HCT116 (cell line): ENCODE results near the gene LEKR1. TPM values are rescaled to one million over a fixed set of nuclear protein-coding genes. Genes with fewer than 3 reads are reported as not detected.

ENCODE experiments used
- ATAC-seq: fragments of 200-7000 bp; cut with Tn5 transposase; 2 replicates; pipeline ENCODE4 v1.9.1; 2020; ENCODE audit warnings: mild to moderate bottlenecking, moderate library complexity
- BruUV-seq: library from RNA; stranded (reverse); fragments of 400-500 nt; replicated peaks from 2 replicates; lab custom pipeline; 2021; lab: Mats Ljungman, UMichigan
- CTCF ChIA-PET: fragments of 300-600 bp; sonication (Branson Sonifier 250); formaldehyde crosslinking; loops from one replicate; lab custom pipeline; 2021; ENCODE audit warnings: antibody characterized with exemption; lab: Charles Lee
- POLR2A ChIA-PET: fragments of 300-600, 350-600 bp; sonication (Branson Sonifier 250); formaldehyde crosslinking; loops from one replicate; lab custom pipeline; 2021; ENCODE audit warnings: antibody characterized with exemption; lab: Charles Lee
- RAD21 ChIA-PET, 2 experiments: fragments of 300-600 bp; sonication (Branson Sonifier 250); formaldehyde crosslinking; loops; one replicate each; lab custom pipeline; 2023; ENCODE audit warnings: low total read pairs in 2 of 2; ENCODE audit not compliant: uncharacterized antibody in 2 of 2, unreplicated experiment in 2 of 2, low non-redundant PET in 1 of 2; lab: Charles Lee
- DNase-seq: peaks from one replicate; pipeline ENCODE4 v3.0.0-alpha.2; 2010; ENCODE audit warnings: low read depth, low spot score
- H2AFZ ChIP-seq: fragments of 200-600 bp; shearing (Covaris generic), sonication (generic); 2 replicates; pipeline ENCODE4 v1.6.1; 2017; ENCODE audit warnings: low read depth, mixed run types, mixed read lengths, antibody characterized with exemption, low read length; ENCODE audit not compliant: poor library complexity, severe bottlenecking
- H3K27ac ChIP-seq: 2 replicates; pipeline ENCODE4 v1.5.1; 2012; ENCODE audit warnings: low read depth, low read length
- H3K27me3 ChIP-seq: fragments of 200-600 bp; sonication (generic); 2 replicates; pipeline ENCODE4 v1.6.1; 2016; ENCODE audit warnings: mixed run types, low read length, mixed read lengths; ENCODE audit not compliant: insufficient read depth
- H3K36me3 ChIP-seq, 2 experiments: fragments of 200-500 bp in 1 of 2; fragments of 200-600 bp in 1 of 2; sonication (Bioruptor generic) in 1 of 2; sonication (generic) in 1 of 2; 2 replicates each; pipeline versions ENCODE4 v1.5.1 to v1.6.1; 2014 to 2016; ENCODE audit warnings: low read length in 2 of 2, inconsistent platforms in 1 of 2, mixed read lengths in 1 of 2, mixed run types in 1 of 2; ENCODE audit not compliant: insufficient read depth in 2 of 2, control insufficient read depth in 1 of 2
- H3K4me1 ChIP-seq, 2 experiments: fragments of 200-600 bp in 1 of 2; sonication (generic) in 1 of 2; 2 replicates each; pipeline versions ENCODE4 v1.5.1 to v1.6.1; 2012 to 2017; ENCODE audit warnings: low read length in 2 of 2, inconsistent platforms in 1 of 2, mild to moderate bottlenecking in 1 of 2, mixed read lengths in 1 of 2, mixed run types in 1 of 2, moderate library complexity in 1 of 2; ENCODE audit not compliant: insufficient read depth in 2 of 2, control insufficient read depth in 1 of 2
- H3K4me2 ChIP-seq: fragments of 200-600 bp; sonication (generic); 2 replicates; pipeline ENCODE4 v1.6.1; 2017; ENCODE audit warnings: mixed run types, low read length, mixed read lengths
- H3K4me3 ChIP-seq, 2 experiments: fragments of 200-600 bp in 1 of 2; sonication (generic) in 1 of 2; replicated peaks in 1 of 2; 2 replicates each; pipeline ENCODE4 v1.5.1; 2011 to 2016; ENCODE audit warnings: low read length in 2 of 2, control low read depth in 1 of 2, low read depth in 1 of 2, mild to moderate bottlenecking in 1 of 2, mixed read lengths in 1 of 2, mixed run types in 1 of 2
- H3K79me2 ChIP-seq: fragments of 200-600 bp; sonication (generic); 2 replicates; pipeline ENCODE4 v1.6.1; 2017; ENCODE audit warnings: mild to moderate bottlenecking, mixed run types, low read length, moderate library complexity, mixed read lengths; ENCODE audit not compliant: insufficient read depth
- H3K9ac ChIP-seq: fragments of 200-600 bp; sonication (generic); 2 replicates; pipeline ENCODE4 v1.6.1; 2016; ENCODE audit warnings: low read length, mixed read lengths
- H3K9me2 ChIP-seq: fragments of 200-600 bp; sonication (generic), shearing (Covaris generic); 2 replicates; pipeline ENCODE4 v1.6.1; 2017; ENCODE audit warnings: mixed run types, mild to moderate bottlenecking, moderate library complexity; ENCODE audit not compliant: insufficient read depth
- H3K9me3 ChIP-seq, 2 experiments: fragments of 200-500 bp in 1 of 2; fragments of 200-600 bp in 1 of 2; sonication (Bioruptor generic) in 1 of 2; sonication (generic) in 1 of 2; 2 replicates each; pipeline ENCODE4 v1.6.1; 2014 to 2017; ENCODE audit warnings: low read length in 2 of 2, mixed read lengths in 2 of 2, inconsistent platforms in 1 of 2, low read depth in 1 of 2, mild to moderate bottlenecking in 1 of 2, mixed run types in 1 of 2, moderate library complexity in 1 of 2; ENCODE audit not compliant: control insufficient read depth in 1 of 2, insufficient read depth in 1 of 2
- H4K20me1 ChIP-seq: fragments of 200-600 bp; sonication (generic), shearing (Covaris generic); 2 replicates; pipeline ENCODE4 v1.6.1; 2017; ENCODE audit warnings: mixed run types, mild to moderate bottlenecking, moderate library complexity; ENCODE audit not compliant: insufficient read depth
- ATF3 ChIP-seq: IDR thresholded peaks from 2 replicates; pipeline ENCODE4 v1.6.1; 2012
- CBX3 ChIP-seq: IDR thresholded peaks from 2 replicates; pipeline ENCODE4 v1.6.1; 2012; ENCODE audit warnings: low read depth
- ELF1 ChIP-seq: IDR thresholded peaks from 2 replicates; pipeline ENCODE4 v1.6.1; 2012; ENCODE audit warnings: low read depth, borderline replicate concordance
- EZH2 ChIP-seq: fragments of 200-600 bp; sonication (generic); IDR thresholded peaks from 2 replicates; pipeline ENCODE4 v1.6.1; 2017; ENCODE audit warnings: antibody characterized with exemption, mixed run types
- EZH2phosphoT487 ChIP-seq: fragments of 200-600 bp; IDR thresholded peaks from 2 replicates; pipeline ENCODE4 v1.6.1; 2018; ENCODE audit warnings: antibody characterized with exemption, borderline replicate concordance
- FOSL1 ChIP-seq: IDR thresholded peaks from 2 replicates; pipeline ENCODE4 v1.6.1; 2012; ENCODE audit warnings: low read depth
- JUND ChIP-seq: IDR thresholded peaks from 2 replicates; pipeline ENCODE4 v1.6.1; 2012
- POLR2A ChIP-seq: IDR thresholded peaks from 2 replicates; pipeline ENCODE4 v1.7.0; 2011; ENCODE audit warnings: borderline replicate concordance; ENCODE audit not compliant: insufficient read depth, insufficient read length; ENCODE audit errors: extremely low read depth
- REST ChIP-seq: IDR thresholded peaks from 2 replicates; pipeline ENCODE4 v1.6.1; 2012; ENCODE audit warnings: low read depth
- SIN3A ChIP-seq: IDR thresholded peaks from 2 replicates; pipeline ENCODE4 v1.6.1; 2012; ENCODE audit warnings: low read depth
- TCF7L2 ChIP-seq: IDR thresholded peaks from 2 replicates; pipeline ENCODE4 v1.7.0; 2011; ENCODE audit warnings: borderline replicate concordance, inconsistent platforms; ENCODE audit not compliant: insufficient read depth, insufficient read length; ENCODE audit errors: extremely low read depth
- YY1 ChIP-seq: IDR thresholded peaks from 2 replicates; pipeline ENCODE4 v1.6.1; 2011; ENCODE audit warnings: low read length, low read depth, moderate library complexity, mild to moderate bottlenecking; ENCODE audit not compliant: insufficient replicate concordance; ENCODE audit errors: extremely low read depth
- ZFX ChIP-seq: fragments of 450-650 bp; IDR thresholded peaks from 2 replicates; pipeline ENCODE4 v1.6.1; 2017
- intact Hi-C: fragments of 100-400 bp; cut with micrococcal nuclease; formaldehyde crosslinking; loops from 2 replicates; pipeline ENCODE4 v1.10.0; 2022
- total RNA-seq: library from RNA; stranded (reverse); gene quantifications from one replicate; pipeline ENCODE4 v1.2.1, GENCODE V29; 2021; ENCODE audit not compliant: unreplicated experiment
- TF ChIP-seq, protein P1 (sequence below): IDR thresholded peaks from 2 replicates; pipeline ENCODE4 v1.6.1; 2012

The LEKR1 gene
- total RNA-seq, 1 experiment from 2014 or later = 2.1 TPM

DNA sequence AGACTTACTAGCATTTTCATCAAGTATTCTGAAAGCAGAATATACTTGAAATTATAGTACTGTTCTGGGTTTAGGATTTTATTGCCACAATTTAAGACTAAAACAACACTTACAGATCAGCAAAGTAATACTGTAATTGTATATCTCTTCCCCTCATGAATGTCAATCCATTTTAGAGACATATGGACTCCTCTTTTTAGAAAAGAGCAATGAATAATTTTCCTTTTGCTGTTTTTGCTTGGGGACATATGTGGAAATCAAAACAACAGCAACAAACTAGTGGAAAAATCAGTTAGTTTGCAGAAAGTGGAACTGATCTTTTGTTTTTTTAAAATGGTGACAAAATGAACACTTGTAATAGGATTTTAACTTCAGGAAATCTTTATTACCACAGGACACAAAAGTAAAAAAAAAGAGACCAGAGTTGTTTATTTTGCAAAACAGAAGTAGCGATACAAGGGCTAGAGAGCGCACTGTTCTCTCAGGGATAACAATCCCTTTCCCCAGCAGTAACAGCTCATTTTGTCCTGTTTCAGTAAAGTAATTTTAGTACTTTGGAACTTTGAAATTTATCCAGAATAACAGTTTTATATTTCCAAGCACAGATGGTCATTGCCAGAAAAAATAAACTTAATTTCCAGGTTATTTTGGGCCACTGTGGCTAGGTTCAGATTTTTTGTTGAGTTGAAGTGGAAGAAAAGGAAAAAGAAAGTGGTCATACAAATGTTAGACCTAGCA, 17.1 kb downstream of the LEKR1 start:
- POLR2A ChIA-PET = no interaction called here
- no TSS peak for BruUV-seq
- no peaks in the 10 kb centered on the region for H3K36me3 ChIP-seq

More for the DNA sequence above, 17.1 kb downstream of the LEKR1 start:
- ATAC-seq (no peak), DNase-seq (no peak)
- no peaks in the 10 kb centered on the region for H3K4me1 ChIP-seq
- H2AFZ ChIP-seq = no peak overlapping the region
- no peak overlapping the region for H3K4me2 ChIP-seq
- no peaks in the 10 kb centered on the region for H3K79me2 ChIP-seq
- ChIA-PET CTCF (no interaction called here), RAD21 (no interaction called here)
- no peak overlapping the region for H3K9ac ChIP-seq
- no peak overlapping the region for H3K4me3 ChIP-seq
- no peaks in the 10 kb centered on the region for H3K9me3 ChIP-seq
- H3K9me2 ChIP-seq = no peaks in the 10 kb centered on the region
- H3K27me3 ChIP-seq = no peaks in the 10 kb centered on the region
- no peaks in the 10 kb centered on the region for H4K20me1 ChIP-seq
- H3K27ac ChIP-seq = no peak overlapping the region
- TF ChIP-seq REST = no peak
- TF ChIP-seq FOSL1 = no peak
- TF ChIP-seq SIN3A = no peak
- no peak for TF ChIP-seq EZH2
- TF ChIP-seq YY1 = no peak
- TF ChIP-seq CBX3 = no peak
- TF ChIP-seq, protein P1, sequence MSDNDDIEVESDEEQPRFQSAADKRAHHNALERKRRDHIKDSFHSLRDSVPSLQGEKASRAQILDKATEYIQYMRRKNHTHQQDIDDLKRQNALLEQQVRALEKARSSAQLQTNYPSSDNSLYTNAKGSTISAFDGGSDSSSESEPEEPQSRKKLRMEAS = no peak
- no peak for TF ChIP-seq ATF3
- TF ChIP-seq ZFX = no peak
- TF ChIP-seq TCF7L2 = no peak
- TF ChIP-seq ELF1 = no peak
- no peak for TF ChIP-seq JUND
- no peak for TF ChIP-seq EZH2phosphoT487
- TF ChIP-seq POLR2A = no peak
- intact Hi-C loops = no loop called here
